GM21381 (cell line): ENCODE data around the gene CTNNBL1.

Experiments used
- ATAC-seq: cut with Tn5 transposase; IDR thresholded peaks from one replicate; pipeline ENCODE4 v1.9.1; 2021; ENCODE audit warnings: mild to moderate bottlenecking, moderate library complexity; ENCODE audit not compliant: unreplicated experiment

CTNNBL1 gene

GRCh38 chr20:37775200-37775599 is 81.4 kb downstream of the CTNNBL1 start:
- ATAC-seq = no peak

GRCh38 chr20:37776049-37776448 is 82.2 kb downstream of the CTNNBL1 start:
- no peak for ATAC-seq

GRCh38 chr20:37776526-37776925 is 82.7 kb downstream of the CTNNBL1 start:
- no peak for ATAC-seq

GRCh38 chr20:37777012-37777950 is 83.5 kb downstream of the CTNNBL1 start:
- ATAC-seq = no peak

- no peak for ATAC-seq
These were observed 84.3 kb downstream of the CTNNBL1 start for GRCh38 chr20:37777988-37778659.

- ATAC-seq = no peak
These were observed 87.8 kb downstream of the CTNNBL1 start for GRCh38 chr20:37781626-37782025.

GRCh38 chr20:37786043-37786442 is 92.2 kb downstream of the CTNNBL1 start:
- ATAC-seq = no peak

GRCh38 chr20:37789408-37789807 is 95.6 kb downstream of the CTNNBL1 start:
- ATAC-seq = no peak

GRCh38 chr20:37790900-37791299 is 97.1 kb downstream of the CTNNBL1 start:
- no peak for ATAC-seq

- ATAC-seq = no peak
These were observed 102.3 kb downstream of the CTNNBL1 start for GRCh38 chr20:37796121-37796520.

- ATAC-seq = no peak
These were observed 102.9 kb downstream of the CTNNBL1 start for GRCh38 chr20:37796733-37797132.

GRCh38 chr20:37797669-37798175 is 103.9 kb downstream of the CTNNBL1 start:
- ATAC-seq = no peak

GRCh38 chr20:37798312-37798711 is 104.5 kb downstream of the CTNNBL1 start:
- no peak for ATAC-seq

- ATAC-seq = no peak
These were observed 106.8 kb downstream of the CTNNBL1 start for GRCh38 chr20:37800618-37801017.

GRCh38 chr20:37801921-37802320 is 108.1 kb downstream of the CTNNBL1 start:
- no peak for ATAC-seq

GRCh38 chr20:37803438-37804307 is 109.8 kb downstream of the CTNNBL1 start:
- peak; percentile 57 for ATAC-seq

GRCh38 chr20:37804584-37805566 is 111.0 kb downstream of the CTNNBL1 start:
- ATAC-seq = peak; percentile 62

GRCh38 chr20:37807471-37808232 is 113.8 kb downstream of the CTNNBL1 start:
- no peak for ATAC-seq
